ENCODE measurements around the gene OGFOD2. TPM values are rescaled to one million over a fixed set of nuclear protein-coding genes. Genes with fewer than 3 reads are reported as not detected.

Gene OGFOD2
- total and polyA plus RNA-seq, 2 of the 13 experiments (the other 11 are each of a cell fraction or from before 2014, with no cell fraction given): 13.2 to 14.6 TPM

- TF ChIP-seq KAT8 (CRISPR knock-in tag; IDR thresholded peaks at IDR 0.05): 0 out of 2 replicates have a peak, but pooled peaks have one; percentile 41
- TF ChIP-seq DNMT3B (CRISPR knock-in tag; conservative IDR thresholded peaks at IDR 0.05): no peak
- TF ChIP-seq HBP1 (CRISPR knock-in tag; IDR thresholded peaks at IDR 0.05; ENCODE audit: low read depth): 0 out of 2 replicates have a peak, but pooled peaks have one; percentile 31
- TF ChIP-seq ESRRA (CRISPR knock-in tag; IDR thresholded peaks at IDR 0.05; ENCODE audit: low read depth): no peak
- no peak for TF ChIP-seq AHDC1 (CRISPR knock-in tag; IDR thresholded peaks at IDR 0.05; ENCODE audit: borderline replicate concordance)
- no peak for TF ChIP-seq ISX (CRISPR knock-in tag; conservative IDR thresholded peaks at IDR 0.05)
- TF ChIP-seq, protein P1, sequence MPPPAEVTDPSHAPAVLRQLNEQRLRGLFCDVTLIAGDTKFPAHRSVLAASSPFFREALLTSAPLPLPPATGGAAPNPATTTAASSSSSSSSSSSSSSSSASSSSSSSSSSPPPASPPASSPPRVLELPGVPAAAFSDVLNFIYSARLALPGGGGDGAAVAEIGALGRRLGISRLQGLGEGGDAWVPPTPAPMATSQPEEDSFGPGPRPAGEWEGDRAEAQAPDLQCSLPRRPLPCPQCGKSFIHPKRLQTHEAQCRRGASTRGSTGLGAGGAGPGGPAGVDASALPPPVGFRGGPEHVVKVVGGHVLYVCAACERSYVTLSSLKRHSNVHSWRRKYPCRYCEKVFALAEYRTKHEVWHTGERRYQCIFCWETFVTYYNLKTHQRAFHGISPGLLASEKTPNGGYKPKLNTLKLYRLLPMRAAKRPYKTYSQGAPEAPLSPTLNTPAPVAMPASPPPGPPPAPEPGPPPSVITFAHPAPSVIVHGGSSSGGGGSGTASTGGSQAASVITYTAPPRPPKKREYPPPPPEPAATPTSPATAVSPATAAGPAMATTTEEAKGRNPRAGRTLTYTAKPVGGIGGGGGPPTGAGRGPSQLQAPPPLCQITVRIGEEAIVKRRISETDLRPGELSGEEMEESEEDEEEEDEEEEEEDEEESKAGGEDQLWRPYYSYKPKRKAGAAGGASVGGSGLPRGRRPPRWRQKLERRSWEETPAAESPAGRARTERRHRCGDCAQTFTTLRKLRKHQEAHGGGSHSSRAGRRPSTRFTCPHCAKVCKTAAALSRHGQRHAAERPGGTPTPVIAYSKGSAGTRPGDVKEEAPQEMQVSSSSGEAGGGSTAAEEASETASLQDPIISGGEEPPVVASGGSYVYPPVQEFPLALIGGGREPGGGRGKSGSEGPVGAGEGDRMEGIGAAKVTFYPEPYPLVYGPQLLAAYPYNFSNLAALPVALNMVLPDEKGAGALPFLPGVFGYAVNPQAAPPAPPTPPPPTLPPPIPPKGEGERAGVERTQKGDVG (CRISPR knock-in tag; IDR thresholded peaks at IDR 0.05; ENCODE audit: borderline replicate concordance): 0 out of 2 replicates have a peak, but pooled peaks have one; percentile 60
- TF ChIP-seq ATF6 (CRISPR knock-in tag; conservative IDR thresholded peaks at IDR 0.05): no peak
- no peak for TF ChIP-seq ZNF510 (CRISPR knock-in tag; IDR thresholded peaks at IDR 0.05; ENCODE audit: low read depth)
- TF ChIP-seq ZNF256 (CRISPR knock-in tag; conservative IDR thresholded peaks at IDR 0.05): no peak
- TF ChIP-seq RFXAP (CRISPR knock-in tag; IDR thresholded peaks at IDR 0.05; ENCODE audit: borderline replicate concordance): 0 out of 2 replicates have a peak, but pooled peaks have one; percentile 22
- no peak for TF ChIP-seq MXD3 (CRISPR knock-in tag; IDR thresholded peaks at IDR 0.05)
These were observed at the start of gene OGFOD2 (continued) for GRCh38 chr12:122974892-122975789.

Data from HepG2 (cell line).